ENCODE results near the gene MXRA8.
"Not testable (repeated sequence)": the region's sequence is repeated elsewhere in the genome, so short reads cannot be mapped to it uniquely, and the experiment has no call there.

Gene MXRA8

DNA sequence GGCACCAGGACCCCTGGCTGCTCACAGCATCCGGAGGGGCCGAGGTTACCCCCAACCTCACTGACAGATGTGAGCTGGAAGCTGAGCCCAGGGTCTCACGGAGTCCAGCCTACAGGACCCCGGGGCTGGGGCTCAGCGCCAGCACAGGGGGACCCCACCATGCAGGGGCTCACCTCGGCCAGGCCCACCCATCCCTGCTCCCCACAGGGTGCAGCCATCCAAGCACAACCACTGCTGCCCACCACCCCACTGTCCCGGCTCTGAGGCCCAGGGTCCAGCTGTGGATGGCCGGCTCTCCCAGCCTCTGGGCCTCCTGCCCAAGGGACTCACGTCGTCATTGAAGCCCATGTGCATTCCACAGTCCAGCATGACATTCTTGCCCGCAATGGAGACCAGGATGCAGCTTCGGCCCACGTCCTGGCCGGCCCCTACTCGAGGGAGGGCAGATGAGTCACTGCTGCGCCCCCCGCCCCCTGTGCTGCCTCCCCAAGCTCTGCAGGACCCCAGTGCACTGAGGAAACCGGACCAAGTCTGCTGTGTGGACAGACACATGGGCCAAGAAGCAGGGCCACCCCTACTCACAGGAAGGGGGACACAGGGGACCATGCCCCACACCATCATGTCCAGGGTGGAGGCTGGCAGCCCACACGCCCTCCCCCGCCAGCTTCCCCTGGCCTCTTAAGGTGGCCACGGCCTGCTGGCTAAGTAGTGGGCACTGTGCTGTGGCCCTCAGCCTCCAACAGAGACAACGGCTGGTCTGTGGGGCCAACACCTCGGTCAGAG, 37.5 kb downstream of the MXRA8 start:
- no peak for DNase-seq (ENCODE audit: low read depth)

DNA sequence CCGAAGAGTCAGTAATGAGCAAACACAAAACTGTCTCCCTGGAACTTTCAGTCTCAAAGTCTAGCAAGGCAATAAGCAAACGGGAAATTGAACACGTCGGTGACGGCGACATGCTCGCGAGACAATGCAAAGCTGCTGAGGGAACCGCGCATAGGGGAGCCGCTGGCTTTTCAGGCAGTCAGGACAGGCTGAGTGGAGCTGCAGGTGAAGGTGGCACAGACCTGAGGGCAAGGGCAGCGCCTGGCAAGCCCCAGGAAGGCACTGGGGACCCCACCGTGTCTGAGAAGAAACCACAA, 38.8 kb downstream of the MXRA8 start:
- DNase-seq (ENCODE audit: low read depth) = no peak

DNA sequence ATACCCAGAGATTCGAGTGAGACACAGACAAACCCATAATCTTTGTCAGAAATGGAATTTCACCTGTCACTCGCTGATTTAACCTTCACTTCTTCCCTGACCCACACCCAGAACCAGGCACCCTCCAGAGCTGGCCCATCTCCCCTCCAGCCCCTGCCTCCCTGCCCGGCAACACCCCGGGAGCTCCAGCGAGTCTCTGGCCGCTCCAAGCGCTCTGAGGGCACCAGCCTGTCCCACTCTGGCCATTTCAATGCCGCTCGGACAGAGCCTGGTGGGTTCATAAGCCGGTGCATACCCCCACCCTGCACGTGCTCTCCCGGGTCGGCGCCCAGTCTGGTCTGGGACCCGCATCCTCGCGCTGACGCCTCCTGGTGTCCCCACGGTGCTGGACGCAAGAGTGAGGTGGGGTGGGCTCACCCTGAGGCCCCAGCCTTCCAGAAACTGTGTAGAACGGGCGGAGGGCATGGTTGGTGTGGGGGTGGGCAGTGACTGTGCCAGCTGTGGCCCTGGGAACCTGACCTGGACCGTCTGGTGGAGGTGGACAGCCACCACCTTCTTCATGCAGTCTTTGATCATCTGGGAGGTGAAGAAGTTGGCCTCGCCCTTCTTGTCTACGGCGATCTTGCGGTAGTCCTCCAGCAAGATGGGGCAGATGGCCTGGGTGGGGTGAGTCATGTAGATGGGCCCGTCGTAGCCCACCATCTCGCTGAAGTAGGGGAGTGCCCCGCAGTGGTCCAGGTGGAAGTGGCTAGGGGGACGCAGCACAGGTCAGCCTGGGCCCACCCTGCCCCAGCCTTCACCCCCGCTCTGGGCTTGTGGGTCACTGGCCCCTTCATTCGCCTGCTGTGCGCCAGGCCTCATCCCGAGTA, 39.3 kb downstream of the MXRA8 start:
- no peak for DNase-seq (ENCODE audit: low read depth)

DNA sequence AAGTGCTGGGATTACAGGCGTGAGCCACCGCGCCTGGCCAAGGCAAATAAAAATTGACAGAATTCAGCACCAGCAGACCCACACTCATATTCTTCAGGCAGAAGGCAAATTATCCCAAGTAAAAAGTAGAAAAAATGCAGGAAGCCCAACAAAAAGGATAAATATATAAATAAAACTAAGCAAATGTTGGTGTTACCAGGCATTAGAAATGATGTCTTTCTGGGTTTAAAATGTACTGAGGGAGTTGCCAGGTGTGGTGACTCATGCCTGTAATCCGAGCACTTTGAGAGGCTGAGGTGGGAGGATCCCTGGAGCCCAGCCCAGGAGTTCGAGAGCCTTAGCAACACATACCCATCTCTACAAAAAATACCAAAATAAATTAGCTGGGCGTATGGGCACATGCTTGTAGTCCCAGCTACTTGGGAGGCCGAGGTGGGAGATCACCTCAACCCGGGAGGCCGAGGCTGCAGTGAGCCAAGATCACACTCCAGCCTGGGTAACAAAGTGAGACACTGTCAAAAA, 40.2 kb downstream of the MXRA8 start:
- no peak for DNase-seq (ENCODE audit: low read depth)

- no peak for DNase-seq (ENCODE audit: low read depth)
Observed at GRCh38 chr1:1317420-1317819, 40.9 kb downstream of the MXRA8 start.

DNA sequence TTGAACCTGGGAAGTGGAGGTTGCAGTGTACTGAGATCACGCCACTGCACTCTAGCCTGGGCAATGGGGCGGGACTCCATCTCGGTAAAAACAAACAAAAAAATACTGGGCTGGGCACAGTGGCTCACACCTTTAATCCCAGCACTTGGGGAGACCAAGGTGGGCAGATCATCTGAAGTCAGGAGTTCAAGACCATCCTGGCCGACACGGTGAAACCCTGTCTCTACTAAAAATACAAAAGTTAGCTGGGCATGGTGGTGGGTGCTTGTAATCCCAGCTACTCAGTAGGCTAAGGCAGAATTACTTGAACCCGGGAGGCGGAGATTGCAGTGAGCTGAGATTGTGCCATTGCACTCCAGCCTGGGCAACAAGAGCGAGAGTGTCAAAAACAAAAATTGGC, 42.2 kb downstream of the MXRA8 start:
- DNase-seq (ENCODE audit: low read depth) = not testable (repeated sequence)

DNA sequence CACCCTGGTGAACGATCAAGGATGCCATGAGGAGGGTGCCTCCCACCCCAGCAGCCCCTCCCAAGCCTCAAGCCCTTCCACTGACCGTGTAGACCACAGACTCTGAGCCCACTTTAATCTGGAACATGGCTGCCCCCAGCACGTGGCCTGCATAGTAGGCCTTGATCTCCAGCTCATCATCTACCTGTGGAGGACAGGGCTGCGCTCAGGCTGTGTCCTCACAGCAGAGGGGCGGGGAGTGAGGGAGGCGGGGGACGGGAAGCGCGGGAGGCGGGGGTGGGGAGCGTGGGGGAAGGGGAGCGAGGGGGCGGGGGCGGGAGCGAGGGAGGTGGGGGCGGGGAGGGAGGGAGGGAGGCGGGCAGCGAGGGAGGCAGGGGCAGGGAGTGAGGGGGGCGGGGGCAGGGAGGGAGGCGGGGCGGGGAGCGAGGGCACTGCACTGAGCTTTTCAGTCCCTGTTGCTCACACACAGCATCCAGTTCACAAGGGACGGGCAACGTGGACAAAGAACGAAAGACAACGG, 42.9 kb downstream of the MXRA8 start:
- no peak for DNase-seq (ENCODE audit: low read depth)

DNA sequence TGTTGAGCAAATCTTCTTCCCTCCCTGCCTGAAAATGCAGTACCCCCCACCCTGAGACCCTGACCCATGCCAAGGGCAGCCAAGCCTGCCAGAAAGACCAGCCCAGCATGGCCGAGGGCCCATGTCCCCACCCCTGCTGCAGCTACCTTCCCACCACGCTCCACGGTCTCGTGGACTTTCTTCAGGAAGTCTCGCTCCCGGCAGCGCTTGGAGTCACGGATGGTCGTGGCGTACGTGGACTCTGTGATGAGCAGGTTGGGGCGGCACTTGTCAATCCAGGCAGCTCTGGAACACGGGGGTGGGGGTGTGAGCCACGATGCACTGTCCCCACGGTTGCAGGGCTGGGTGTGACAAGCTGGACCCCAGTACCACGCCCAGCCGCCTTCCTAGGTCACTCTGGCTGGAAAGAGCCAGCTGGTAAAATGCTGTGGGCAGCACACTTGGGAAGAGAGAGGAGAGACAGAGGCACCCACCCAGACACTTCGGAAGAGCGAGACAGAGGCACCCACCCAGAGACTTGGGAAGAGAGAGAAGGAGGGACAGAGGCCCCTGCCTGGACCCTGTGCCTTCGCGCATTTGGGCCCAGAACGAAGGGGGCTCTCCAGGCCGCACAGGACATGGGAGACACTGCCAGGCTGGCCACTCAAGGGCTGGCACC, 43.5 kb downstream of the MXRA8 start:
- no peak for DNase-seq (ENCODE audit: low read depth)

- DNase-seq (ENCODE audit: low read depth) = no peak
Observed at GRCh38 chr1:1314237-1314586, 44.1 kb downstream of the MXRA8 start.

- DNase-seq (ENCODE audit: low read depth) = no peak
Observed at GRCh38 chr1:1313500-1314236, 44.7 kb downstream of the MXRA8 start.

DNA sequence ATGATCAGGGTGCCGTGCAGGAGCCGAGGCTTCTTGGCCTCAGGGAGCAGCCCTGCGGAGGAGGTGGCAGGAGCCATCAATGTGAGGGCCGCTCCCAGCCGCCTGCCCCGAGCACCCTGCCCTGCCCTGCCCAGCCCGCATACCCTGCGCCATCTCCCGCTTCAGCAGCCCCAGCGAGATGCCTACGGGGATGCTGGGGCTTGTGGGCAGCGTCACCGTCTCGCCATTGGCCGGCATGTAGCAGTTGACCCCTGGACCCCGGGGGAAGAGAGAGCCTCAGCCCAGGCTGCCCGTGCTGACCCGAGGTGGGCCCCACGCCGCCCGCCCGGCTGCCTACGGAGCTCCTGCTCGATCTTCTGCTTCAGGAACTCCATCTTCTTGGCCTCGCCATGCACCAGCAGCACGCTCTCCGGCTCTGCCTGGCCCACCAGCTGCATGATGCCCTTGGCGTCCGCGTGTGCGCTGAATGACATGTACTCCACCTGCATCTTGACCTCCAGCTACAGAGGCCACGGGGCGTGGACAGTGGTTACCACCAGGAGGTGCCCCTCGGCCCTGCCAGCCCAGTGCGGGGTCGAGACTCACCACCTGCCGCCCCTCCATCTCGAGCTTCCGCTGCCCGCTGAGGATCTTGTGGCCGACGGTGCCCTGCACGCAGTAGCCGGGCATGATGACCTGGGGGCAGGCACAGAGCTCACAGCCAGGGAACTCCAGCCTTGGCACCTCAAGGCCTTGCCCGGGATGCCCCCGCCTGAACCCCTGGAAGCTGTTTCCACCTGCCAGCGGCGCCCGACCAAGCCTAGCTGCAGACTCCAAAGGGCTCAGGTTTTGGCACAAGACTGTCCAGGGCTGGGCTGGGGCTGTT, 45.7 kb downstream of the MXRA8 start:
- no peak for DNase-seq (ENCODE audit: low read depth)

GRCh38 chr1:1311107-1312104, 46.9 kb downstream of the MXRA8 start:
- no peak for DNase-seq (ENCODE audit: low read depth)

GRCh38 chr1:1310476-1311053, 47.8 kb downstream of the MXRA8 start:
- no peak for DNase-seq (ENCODE audit: low read depth)

DNA sequence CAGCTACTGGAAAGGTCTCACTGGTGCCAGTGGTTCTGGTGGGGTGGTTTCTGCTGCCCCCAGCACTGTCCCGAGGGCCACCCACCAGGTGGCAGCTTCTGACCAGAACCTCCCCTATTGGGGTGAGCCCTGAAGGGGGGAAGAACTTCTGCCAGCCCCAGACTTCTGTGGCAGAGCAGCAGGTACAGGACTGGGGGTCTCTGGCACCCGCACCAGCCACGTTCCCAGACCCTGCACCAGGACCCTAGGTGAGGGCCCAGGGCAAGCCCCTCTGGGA, 48.3 kb downstream of the MXRA8 start:
- DNase-seq (ENCODE audit: low read depth) = no peak

GRCh38 chr1:1309251-1310108, 48.9 kb downstream of the MXRA8 start:
- no peak for DNase-seq (ENCODE audit: low read depth)

GRCh38 chr1:1308756-1309250, 49.6 kb downstream of the MXRA8 start:
- no peak for DNase-seq (ENCODE audit: low read depth)

DNA sequence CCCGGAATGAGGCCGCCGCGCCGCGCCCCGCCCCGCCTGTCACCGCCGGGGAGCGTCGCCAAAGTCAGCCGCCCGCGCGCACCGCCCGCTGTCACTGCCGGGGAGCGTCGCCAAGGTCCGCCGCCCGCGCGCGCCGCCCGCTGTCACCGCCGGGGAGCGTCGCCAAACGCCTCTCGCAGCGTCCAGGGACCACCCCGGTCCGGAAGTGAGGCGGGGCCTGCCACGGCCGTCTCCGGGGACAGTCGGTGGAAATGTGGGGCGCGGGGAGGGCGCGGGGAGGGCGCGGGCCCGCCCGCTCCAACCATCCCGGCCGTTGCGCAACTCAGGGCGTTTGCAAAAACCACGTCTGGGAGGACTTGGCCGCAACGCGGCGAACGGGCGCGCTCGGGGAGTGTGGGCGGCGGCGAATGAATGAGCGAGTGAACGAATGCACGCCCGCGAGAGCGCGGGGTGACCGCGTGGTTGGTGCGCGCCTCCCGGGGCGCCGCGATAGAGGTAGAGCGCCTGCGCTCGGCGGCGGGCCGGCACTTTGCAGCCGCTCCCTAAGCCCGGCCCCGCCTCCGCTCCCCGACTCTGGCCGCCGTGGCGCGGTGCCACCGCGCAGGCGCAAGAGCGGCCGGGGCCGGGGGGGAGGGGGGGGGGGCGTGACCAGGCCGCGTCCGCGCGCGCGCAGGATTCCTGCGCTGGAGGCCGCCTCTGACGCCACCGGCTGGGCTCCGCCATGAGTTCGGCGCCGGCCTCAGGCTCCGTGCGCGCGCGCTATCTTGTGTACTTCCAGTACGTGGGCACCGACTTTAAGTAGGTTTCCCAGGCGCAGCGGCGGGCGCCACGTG, 50.2 kb downstream of the MXRA8 start, which contains the start of the genes ACAP3 and PUSL1:
Gene ACAP3 (minus strand): TSS at position 8 of the 833 bp plus-strand sequence. CDS start 115 bp downstream, outside the sequence.
Gene PUSL1 (plus strand): TSS at position 675 of the 833 bp plus-strand sequence. CDS start 47 bp downstream, at position 722.
- DNase-seq (ENCODE audit: low read depth) = peak; percentile 84
